HL-60 (cell line): ENCODE results near the gene SH3BP5.

Source experiments
- CTCF ChIP-seq: IDR thresholded peaks from one replicate; pipeline ENCODE4 v1.5.1; 2011; ENCODE audit warnings: low read length, control low read depth, inconsistent platforms; ENCODE audit not compliant: insufficient read depth
- SPI1 ChIP-seq: IDR thresholded peaks from 2 replicates; pipeline ENCODE4 v1.6.1; 2012; ENCODE audit warnings: low read depth, mild to moderate bottlenecking, borderline replicate concordance

GRCh38 chr3:15287565-15288330 lies 44.6 kb downstream of the SH3BP5 start:
- TF ChIP-seq CTCF (no peak), SPI1 (no peak)
